WTC11 (cell line): ENCODE measurements around the gene NRG2. TPM values are rescaled to one million over a fixed set of nuclear protein-coding genes. Genes with fewer than 3 reads are reported as not detected.
A peak's percentile ranks its signal among the peaks of the same experiment; 100 is the strongest.

ENCODE experiments used
- ATAC-seq: fragments of 200-7000 bp; cut with Tn5 transposase; 2 replicates; pipeline ENCODE4 v1.10.0; 2021; ENCODE audit warnings: mild to moderate bottlenecking, moderate library complexity
- CTCF ChIA-PET: fragments of 300-600 bp; sonication (Branson Sonifier 250); formaldehyde crosslinking; loops from one replicate; lab custom pipeline; 2021; ENCODE audit warnings: antibody characterized with exemption; lab: Charles Lee
- POLR2A ChIA-PET: fragments of 350-600 bp; sonication (Branson Sonifier 250); formaldehyde crosslinking; loops from one replicate; lab custom pipeline; 2021; ENCODE audit warnings: antibody characterized with exemption; lab: Charles Lee
- DNase-seq: peaks from one replicate; pipeline ENCODE4 v3.0.0; 2021; ENCODE audit warnings: low spot score
- H3K27ac Mint-ChIP-seq: 2 replicates; pipeline ENCODE4 v1.8.0; 2021; ENCODE audit warnings: mixed read lengths
- H3K27me3 Mint-ChIP-seq: 2 replicates; pipeline ENCODE4 v1.8.0; 2021; ENCODE audit warnings: low read depth, mild to moderate bottlenecking, moderate library complexity, mixed read lengths
- H3K36me3 Mint-ChIP-seq: 2 replicates; pipeline ENCODE4 v1.8.0; 2021; ENCODE audit warnings: mixed read lengths
- H3K4me1 Mint-ChIP-seq: 2 replicates; pipeline ENCODE4 v1.8.0; 2022; ENCODE audit warnings: mixed read lengths
- H3K4me3 Mint-ChIP-seq: 2 replicates; pipeline ENCODE4 v1.8.0; 2021; ENCODE audit warnings: mild to moderate bottlenecking, moderate library complexity, mixed read lengths
- H3K9me3 Mint-ChIP-seq: 2 replicates; pipeline ENCODE4 v1.8.0; 2021; ENCODE audit warnings: mixed read lengths
- CREB1 ChIP-seq: sonication (generic); formaldehyde crosslinking; IDR thresholded peaks from 2 replicates; pipeline ENCODE4 v1.8.0; 2023; ENCODE audit warnings: mild to moderate bottlenecking, missing genetic modification reagents
- FOXK1 ChIP-seq: sonication (generic); formaldehyde crosslinking; IDR thresholded peaks from 2 replicates; pipeline ENCODE4 v1.8.0; 2022; ENCODE audit warnings: mild to moderate bottlenecking, moderate library complexity, missing genetic modification reagents
- HMGA2 ChIP-seq: fragments of 250-450 bp; sonication (Bioruptor Pico); IDR thresholded peaks from 2 replicates; pipeline ENCODE4 v1.4.0; 2021; ENCODE audit warnings: mild to moderate bottlenecking, moderate library complexity
- JAZF1 ChIP-seq: fragments of 250-450 bp; sonication (Bioruptor Pico); IDR thresholded peaks from 2 replicates; pipeline ENCODE4 v1.9.0; 2021; ENCODE audit warnings: moderate library complexity, mild to moderate bottlenecking, inconsistent platforms
- JUN ChIP-seq: sonication (generic); formaldehyde crosslinking; IDR thresholded peaks from 2 replicates; pipeline ENCODE4 v1.8.0; 2023; ENCODE audit warnings: mild to moderate bottlenecking, missing genetic modification reagents
- NFATC4 ChIP-seq: fragments of 250-450 bp; sonication (Bioruptor Pico); IDR thresholded peaks from 2 replicates; pipeline ENCODE4 v1.9.0; 2021; ENCODE audit warnings: mild to moderate bottlenecking
- NR3C1 ChIP-seq: sonication (generic); formaldehyde crosslinking; conservative IDR thresholded peaks from 2 replicates; pipeline ENCODE4 v1.8.1; 2023; ENCODE audit warnings: low read depth, mild to moderate bottlenecking, missing genetic modification reagents
- PRRX2 ChIP-seq: fragments of 250-450 bp; sonication (Bioruptor Pico); IDR thresholded peaks from 2 replicates; pipeline ENCODE4 v1.8.0; 2021; ENCODE audit warnings: mild to moderate bottlenecking
- SMAD3 ChIP-seq: sonication (generic); formaldehyde crosslinking; IDR thresholded peaks from 2 replicates; pipeline ENCODE4 v1.8.0; 2022; ENCODE audit warnings: missing genetic modification reagents, mild to moderate bottlenecking, borderline replicate concordance
- SOX15 ChIP-seq: fragments of 250-450 bp; sonication (Bioruptor Pico); IDR thresholded peaks from 2 replicates; pipeline ENCODE4 v1.9.0; 2021; ENCODE audit warnings: mild to moderate bottlenecking
- ZNF138 ChIP-seq: sonication (generic); formaldehyde crosslinking; conservative IDR thresholded peaks from 2 replicates; pipeline ENCODE4 v1.8.1; 2022; ENCODE audit warnings: mild to moderate bottlenecking, moderate library complexity, missing genetic modification reagents
- ZNF671 ChIP-seq: fragments of 250-450 bp; sonication (Bioruptor Pico); IDR thresholded peaks from 2 replicates; pipeline ENCODE4 v1.8.0; 2021; ENCODE audit warnings: mild to moderate bottlenecking
- total RNA-seq: library from RNA; stranded (reverse); gene quantifications from 3 replicates; pipeline ENCODE4 v1.2.3, GENCODE V29; 2021
- TF ChIP-seq, protein P1 (sequence below): sonication (generic); formaldehyde crosslinking; IDR thresholded peaks from 2 replicates; pipeline ENCODE4 v1.8.1; 2023; ENCODE audit warnings: mild to moderate bottlenecking, missing genetic modification reagents, borderline replicate concordance
- TF ChIP-seq, protein P2 (sequence below): fragments of 250-450 bp; sonication (Bioruptor Pico); IDR thresholded peaks from 2 replicates; pipeline ENCODE4 v1.8.0; 2021; ENCODE audit warnings: mild to moderate bottlenecking
- TF ChIP-seq, protein P3 (sequence below): sonication (generic); formaldehyde crosslinking; conservative IDR thresholded peaks from 2 replicates; pipeline ENCODE4 v1.8.1; 2023; ENCODE audit warnings: mild to moderate bottlenecking, low read depth, missing genetic modification reagents, moderate library complexity
- TF ChIP-seq, protein P4 (sequence below): fragments of 250-450 bp; sonication (Bioruptor Pico); IDR thresholded peaks from 2 replicates; pipeline ENCODE4 v1.9.0; 2021; ENCODE audit warnings: mild to moderate bottlenecking
- TF ChIP-seq, protein P5 (sequence below): sonication (generic); formaldehyde crosslinking; IDR thresholded peaks from 2 replicates; pipeline ENCODE4 v1.8.1; 2022; ENCODE audit warnings: low read depth, missing genetic modification reagents, borderline replicate concordance

NRG2 gene
- total RNA-seq, 1 experiment from 2014 or later = 0.44 TPM

DNA sequence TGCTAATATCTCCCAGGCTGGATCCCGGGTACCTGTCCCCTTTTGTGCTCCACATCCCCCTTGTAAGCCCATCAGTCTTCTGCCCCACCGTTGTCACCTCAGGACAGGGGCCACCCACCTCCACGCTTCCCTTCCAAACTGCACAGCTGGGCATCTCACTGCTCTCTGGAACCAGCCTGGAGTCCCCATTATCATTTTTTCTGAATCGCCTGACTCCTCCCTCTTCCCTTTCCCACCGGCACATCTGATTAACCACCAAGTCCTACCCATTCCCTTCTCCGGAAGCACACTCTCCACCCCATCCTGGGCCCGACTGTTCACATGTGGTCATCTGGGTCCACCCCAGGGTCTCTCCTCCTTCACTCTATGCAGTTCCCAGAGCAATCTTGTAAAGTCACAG, 193.6 kb downstream of the NRG2 start:
- no peak for TF ChIP-seq ZNF671 (CRISPR knock-in tag)
- TF ChIP-seq, protein P1, sequence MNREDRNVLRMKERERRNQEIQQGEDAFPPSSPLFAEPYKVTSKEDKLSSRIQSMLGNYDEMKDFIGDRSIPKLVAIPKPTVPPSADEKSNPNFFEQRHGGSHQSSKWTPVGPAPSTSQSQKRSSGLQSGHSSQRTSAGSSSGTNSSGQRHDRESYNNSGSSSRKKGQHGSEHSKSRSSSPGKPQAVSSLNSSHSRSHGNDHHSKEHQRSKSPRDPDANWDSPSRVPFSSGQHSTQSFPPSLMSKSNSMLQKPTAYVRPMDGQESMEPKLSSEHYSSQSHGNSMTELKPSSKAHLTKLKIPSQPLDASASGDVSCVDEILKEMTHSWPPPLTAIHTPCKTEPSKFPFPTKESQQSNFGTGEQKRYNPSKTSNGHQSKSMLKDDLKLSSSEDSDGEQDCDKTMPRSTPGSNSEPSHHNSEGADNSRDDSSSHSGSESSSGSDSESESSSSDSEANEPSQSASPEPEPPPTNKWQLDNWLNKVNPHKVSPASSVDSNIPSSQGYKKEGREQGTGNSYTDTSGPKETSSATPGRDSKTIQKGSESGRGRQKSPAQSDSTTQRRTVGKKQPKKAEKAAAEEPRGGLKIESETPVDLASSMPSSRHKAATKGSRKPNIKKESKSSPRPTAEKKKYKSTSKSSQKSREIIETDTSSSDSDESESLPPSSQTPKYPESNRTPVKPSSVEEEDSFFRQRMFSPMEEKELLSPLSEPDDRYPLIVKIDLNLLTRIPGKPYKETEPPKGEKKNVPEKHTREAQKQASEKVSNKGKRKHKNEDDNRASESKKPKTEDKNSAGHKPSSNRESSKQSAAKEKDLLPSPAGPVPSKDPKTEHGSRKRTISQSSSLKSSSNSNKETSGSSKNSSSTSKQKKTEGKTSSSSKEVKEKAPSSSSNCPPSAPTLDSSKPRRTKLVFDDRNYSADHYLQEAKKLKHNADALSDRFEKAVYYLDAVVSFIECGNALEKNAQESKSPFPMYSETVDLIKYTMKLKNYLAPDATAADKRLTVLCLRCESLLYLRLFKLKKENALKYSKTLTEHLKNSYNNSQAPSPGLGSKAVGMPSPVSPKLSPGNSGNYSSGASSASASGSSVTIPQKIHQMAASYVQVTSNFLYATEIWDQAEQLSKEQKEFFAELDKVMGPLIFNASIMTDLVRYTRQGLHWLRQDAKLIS = no peak
- no peak for TF ChIP-seq SOX15 (CRISPR knock-in tag)
- no peak for TF ChIP-seq CREB1 (CRISPR knock-in tag)
- TF ChIP-seq, protein P2, sequence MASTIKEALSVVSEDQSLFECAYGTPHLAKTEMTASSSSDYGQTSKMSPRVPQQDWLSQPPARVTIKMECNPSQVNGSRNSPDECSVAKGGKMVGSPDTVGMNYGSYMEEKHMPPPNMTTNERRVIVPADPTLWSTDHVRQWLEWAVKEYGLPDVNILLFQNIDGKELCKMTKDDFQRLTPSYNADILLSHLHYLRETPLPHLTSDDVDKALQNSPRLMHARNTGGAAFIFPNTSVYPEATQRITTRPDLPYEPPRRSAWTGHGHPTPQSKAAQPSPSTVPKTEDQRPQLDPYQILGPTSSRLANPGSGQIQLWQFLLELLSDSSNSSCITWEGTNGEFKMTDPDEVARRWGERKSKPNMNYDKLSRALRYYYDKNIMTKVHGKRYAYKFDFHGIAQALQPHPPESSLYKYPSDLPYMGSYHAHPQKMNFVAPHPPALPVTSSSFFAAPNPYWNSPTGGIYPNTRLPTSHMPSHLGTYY (CRISPR knock-in tag) = no peak
- TF ChIP-seq JAZF1 (CRISPR knock-in tag) = no peak
- no peak for TF ChIP-seq JUN (CRISPR knock-in tag)
- TF ChIP-seq NR3C1 (CRISPR knock-in tag) = no peak
- TF ChIP-seq, protein P3, sequence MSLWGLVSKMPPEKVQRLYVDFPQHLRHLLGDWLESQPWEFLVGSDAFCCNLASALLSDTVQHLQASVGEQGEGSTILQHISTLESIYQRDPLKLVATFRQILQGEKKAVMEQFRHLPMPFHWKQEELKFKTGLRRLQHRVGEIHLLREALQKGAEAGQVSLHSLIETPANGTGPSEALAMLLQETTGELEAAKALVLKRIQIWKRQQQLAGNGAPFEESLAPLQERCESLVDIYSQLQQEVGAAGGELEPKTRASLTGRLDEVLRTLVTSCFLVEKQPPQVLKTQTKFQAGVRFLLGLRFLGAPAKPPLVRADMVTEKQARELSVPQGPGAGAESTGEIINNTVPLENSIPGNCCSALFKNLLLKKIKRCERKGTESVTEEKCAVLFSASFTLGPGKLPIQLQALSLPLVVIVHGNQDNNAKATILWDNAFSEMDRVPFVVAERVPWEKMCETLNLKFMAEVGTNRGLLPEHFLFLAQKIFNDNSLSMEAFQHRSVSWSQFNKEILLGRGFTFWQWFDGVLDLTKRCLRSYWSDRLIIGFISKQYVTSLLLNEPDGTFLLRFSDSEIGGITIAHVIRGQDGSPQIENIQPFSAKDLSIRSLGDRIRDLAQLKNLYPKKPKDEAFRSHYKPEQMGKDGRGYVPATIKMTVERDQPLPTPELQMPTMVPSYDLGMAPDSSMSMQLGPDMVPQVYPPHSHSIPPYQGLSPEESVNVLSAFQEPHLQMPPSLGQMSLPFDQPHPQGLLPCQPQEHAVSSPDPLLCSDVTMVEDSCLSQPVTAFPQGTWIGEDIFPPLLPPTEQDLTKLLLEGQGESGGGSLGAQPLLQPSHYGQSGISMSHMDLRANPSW (CRISPR knock-in tag) = no peak
- TF ChIP-seq ZNF138 (CRISPR knock-in tag) = no peak
- TF ChIP-seq, protein P4, sequence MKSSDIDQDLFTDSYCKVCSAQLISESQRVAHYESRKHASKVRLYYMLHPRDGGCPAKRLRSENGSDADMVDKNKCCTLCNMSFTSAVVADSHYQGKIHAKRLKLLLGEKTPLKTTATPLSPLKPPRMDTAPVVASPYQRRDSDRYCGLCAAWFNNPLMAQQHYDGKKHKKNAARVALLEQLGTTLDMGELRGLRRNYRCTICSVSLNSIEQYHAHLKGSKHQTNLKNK (CRISPR knock-in tag) = no peak
- no peak for TF ChIP-seq PRRX2 (CRISPR knock-in tag)
- no peak for TF ChIP-seq SMAD3 (CRISPR knock-in tag)
- TF ChIP-seq HMGA2 (CRISPR knock-in tag) = no peak
- no peak for TF ChIP-seq FOXK1 (CRISPR knock-in tag)
- TF ChIP-seq, protein P5, sequence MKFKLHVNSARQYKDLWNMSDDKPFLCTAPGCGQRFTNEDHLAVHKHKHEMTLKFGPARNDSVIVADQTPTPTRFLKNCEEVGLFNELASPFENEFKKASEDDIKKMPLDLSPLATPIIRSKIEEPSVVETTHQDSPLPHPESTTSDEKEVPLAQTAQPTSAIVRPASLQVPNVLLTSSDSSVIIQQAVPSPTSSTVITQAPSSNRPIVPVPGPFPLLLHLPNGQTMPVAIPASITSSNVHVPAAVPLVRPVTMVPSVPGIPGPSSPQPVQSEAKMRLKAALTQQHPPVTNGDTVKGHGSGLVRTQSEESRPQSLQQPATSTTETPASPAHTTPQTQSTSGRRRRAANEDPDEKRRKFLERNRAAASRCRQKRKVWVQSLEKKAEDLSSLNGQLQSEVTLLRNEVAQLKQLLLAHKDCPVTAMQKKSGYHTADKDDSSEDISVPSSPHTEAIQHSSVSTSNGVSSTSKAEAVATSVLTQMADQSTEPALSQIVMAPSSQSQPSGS (CRISPR knock-in tag) = no peak
- no peak for TF ChIP-seq NFATC4
- ATAC-seq = no peak
- Mint-ChIP-seq H3K4me3 (peak overlapping the region; percentile 58), H3K27ac (no peak overlapping the region), H3K4me1 (peaks cover 10% of the 10 kb centered on the region), H3K27me3 (peaks cover 61% of the 10 kb centered on the region), H3K36me3 (no peaks in the 10 kb centered on the region), H3K9me3 (no peaks in the 10 kb centered on the region)
- DNase-seq = no peak
- ChIA-PET CTCF (interaction anchor here (0.7 to 12.1 kb wide), 8 partner anchors 11 to 121 kb away, joined by 3 to 155 read pairs (median 8); no protein-coding TSS in a partner anchor), POLR2A (no interaction called here)
